Activated CD4-positive, alpha-beta T cell treated with anti-CD3 and anti-CD28 coated beads, Interleukin-2, amount 50 U/mL, for 1 hour (primary cell): ENCODE measurements around the gene HMOX2.
A peak's percentile ranks its signal among the peaks of the same experiment; 100 is the strongest.

ENCODE experiments used
- DNase-seq: peaks from one replicate; pipeline ENCODE4 v3.0.0-alpha.2; 2020

The HMOX2 gene

GRCh38 chr16:4525634-4526277 is 49.6 kb downstream of the HMOX2 start:
- DNase-seq: no peak

- DNase-seq: no peak
Measured at GRCh38 chr16:4529085-4530060, 53.2 kb downstream of the HMOX2 start.

- DNase-seq: no peak
Measured at GRCh38 chr16:4531811-4532210, 55.6 kb downstream of the HMOX2 start.

- DNase-seq: no peak
Measured at GRCh38 chr16:4532238-4532637, 56.0 kb downstream of the HMOX2 start.

GRCh38 chr16:4533490-4533889 is 57.3 kb downstream of the HMOX2 start:
- no peak for DNase-seq

GRCh38 chr16:4534151-4534790 is 58.1 kb downstream of the HMOX2 start:
- peak; percentile 16 for DNase-seq

DNA sequence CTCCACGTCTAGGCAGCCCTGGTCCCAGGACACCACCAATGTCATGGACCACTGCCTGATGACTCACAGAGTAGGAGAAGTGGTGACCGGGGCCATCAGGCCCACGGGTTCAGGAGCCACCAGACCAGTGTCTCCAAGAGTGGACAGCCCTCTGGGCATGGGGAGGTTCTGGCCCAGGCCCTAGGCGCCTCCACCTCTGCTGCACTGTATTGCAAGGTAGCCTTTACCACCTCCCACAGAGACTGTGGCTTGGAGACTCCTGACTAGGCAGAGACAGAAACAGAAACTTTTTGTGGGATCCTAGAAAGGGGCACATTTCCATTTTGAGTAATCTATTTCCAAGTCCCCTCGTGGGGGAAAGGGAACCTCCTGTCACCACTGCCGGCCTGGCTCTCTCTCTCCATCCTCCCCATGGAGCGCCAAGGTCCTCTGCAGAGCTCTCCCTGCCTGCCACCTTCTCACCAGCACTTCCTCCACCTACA is 59.5 kb downstream of the HMOX2 start:
- DNase-seq: no peak

DNA sequence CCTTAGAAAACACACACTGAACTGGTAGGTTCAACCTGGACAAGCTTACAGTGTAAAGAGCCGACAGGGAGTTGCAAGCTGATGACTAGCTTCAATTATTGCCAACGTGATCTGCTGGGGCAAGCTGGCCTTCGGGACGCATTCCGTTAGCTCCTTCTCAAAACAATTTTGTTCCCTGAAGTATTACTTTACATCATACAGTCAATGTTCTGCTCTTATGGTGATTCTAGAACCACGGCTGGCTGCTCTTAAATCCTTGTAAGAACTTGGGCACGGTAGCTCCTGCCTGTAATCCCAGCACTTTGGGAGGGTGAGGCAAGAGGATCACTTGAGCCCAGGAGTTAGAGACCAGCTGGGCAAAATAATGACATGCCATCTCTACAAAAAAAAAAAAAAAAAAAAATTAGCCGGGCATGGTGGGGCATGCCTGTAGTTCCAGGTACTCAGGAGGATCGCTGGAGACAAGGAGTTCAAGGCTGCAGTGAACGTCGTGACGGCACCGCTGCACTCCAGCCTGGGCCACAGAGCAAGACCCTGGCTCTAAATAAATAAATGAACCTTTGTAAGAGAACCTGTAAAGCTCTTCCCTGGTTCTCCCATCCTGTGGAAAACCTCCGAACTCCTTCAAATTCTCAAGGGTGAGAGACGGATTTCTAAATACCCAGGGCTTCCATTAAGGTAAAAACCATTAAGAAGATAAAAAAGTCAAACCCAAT is 60.4 kb downstream of the HMOX2 start:
- no peak for DNase-seq

DNA sequence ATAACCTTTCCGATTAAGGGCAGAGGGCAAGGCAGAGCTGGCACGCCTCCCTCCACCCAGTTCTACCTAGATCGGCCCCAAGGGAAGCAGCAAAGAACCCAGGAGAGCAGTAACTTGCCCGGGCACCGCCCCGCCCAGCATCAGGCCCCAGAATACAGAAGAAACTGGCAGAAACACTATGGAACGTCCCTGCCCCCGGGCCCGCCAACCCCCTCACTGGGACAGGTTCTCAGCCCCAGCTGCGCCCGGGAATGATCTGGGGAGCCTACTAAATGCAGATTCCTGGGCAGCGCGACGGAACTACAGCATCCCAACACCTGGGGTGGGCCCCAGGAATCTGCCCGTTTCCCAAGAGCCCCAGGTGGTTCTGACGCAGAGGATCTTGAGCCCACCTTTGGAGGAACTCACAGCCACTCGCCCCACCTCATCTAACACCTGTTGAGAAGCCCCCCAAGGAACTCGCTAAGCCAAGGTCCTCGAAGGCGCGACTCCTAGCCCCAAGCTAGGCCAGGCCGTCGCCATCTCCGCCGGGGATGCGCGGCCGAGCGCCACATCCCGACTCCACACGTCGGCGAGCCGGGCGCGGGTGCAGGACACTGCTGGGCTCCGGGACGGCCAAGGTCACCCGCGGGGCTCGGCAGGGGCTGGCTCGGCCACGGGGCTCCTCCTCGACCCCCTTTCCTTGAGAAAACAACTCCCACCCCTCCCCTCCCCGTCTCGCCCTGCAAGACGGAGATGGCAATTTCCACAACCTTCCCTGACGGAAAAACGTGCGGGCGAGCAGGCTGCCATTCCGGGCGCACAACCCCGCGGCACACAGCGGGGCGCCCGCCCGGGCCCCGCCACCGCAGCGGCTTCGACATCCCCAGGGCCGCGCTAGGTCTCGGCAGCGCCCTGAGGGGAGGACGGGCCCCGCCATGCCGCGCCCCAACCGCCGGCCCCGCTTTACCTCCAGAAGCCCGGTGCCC is 61.5 kb downstream of the HMOX2 start:
- DNase-seq: no peak

- peak; percentile 94 for DNase-seq
Measured at GRCh38 chr16:4538350-4539235, 62.4 kb downstream of the HMOX2 start, which contains the start of gene CDIP1. CDIP1 (minus strand) TSS chr16:4538773; CDS start chr16:4514130, 24,643 bp downstream.

DNA sequence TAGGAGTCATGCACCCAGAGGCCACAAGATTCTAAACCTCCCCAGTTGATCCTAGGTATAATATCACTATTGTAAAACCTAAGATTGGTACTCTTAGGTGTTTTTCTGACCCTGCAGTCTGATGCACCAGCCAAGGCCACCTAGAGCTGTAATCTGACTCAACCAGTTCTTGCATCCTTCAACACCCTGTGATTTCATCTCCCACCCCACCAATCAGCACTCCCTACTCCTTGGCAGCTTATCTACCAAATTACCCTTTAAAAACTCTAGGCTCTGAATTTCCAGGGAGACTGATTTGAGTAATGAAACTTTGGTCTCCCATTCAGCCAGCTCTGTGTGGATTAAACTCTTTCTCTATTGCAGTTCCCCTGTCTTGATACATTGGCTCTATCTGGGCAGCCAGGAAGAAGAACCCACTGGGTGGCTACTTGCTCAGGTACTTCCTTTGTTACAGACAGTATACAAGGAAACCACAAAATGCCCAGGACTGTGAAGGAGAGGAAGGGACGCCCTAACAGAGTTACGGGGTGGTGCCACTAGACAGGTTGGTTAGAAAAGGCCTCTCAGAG is 63.6 kb downstream of the HMOX2 start:
- DNase-seq: no peak

- no peak for DNase-seq
Measured at GRCh38 chr16:4544473-4544872, 68.3 kb downstream of the HMOX2 start.

GRCh38 chr16:4548124-4548523 is 71.9 kb downstream of the HMOX2 start:
- no peak for DNase-seq

GRCh38 chr16:4550591-4550990 is 74.4 kb downstream of the HMOX2 start:
- no peak for DNase-seq

GRCh38 chr16:4552541-4552940 is 76.3 kb downstream of the HMOX2 start:
- no peak for DNase-seq

DNA sequence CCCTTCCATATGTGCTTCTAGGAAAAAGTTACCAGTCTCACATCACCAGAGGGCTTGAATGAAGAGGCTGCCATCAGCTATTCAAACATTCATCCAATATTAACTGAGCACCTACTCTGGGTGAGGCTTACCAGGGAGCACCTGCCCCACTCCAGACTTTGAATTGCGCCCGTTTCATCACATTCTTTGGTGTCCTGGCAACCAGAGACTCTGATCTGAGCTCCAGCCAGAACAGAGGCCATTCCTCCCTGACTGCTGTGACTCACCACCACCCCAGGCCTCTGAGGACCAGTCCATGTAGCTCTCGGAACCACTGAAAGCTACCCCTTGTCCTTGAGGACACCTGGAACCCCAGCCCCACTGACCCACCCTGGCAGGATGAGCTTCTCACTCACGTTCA is 79.9 kb downstream of the HMOX2 start, which contains the start of gene C16orf96:
C16orf96 (plus strand) TSS at position 229 of the 400 bp plus-strand sequence; CDS start at position 379, 150 bp downstream.
- DNase-seq: no peak

GRCh38 chr16:4556580-4556979 is 80.4 kb downstream of the HMOX2 start:
- no peak for DNase-seq

DNA sequence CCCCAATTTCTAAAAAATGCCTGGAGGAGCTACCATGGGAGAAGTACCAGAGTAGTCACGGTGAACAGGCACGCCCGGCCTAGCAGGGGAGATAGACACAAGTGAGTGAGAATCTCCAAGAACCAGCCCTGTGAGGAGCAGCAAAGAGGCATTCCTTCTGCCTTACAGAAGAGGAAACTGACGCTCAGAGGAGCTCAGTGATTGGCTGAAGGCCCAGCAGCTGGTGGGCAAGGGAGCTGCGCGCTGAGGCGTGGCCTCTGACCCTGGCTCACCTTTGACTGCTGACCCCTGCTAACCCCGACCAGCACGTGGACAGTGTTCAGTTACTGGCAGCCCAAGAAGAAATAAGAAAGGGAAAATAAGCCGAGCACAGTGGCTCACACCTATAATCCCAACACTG is 81.8 kb downstream of the HMOX2 start:
- no peak for DNase-seq
